Immature natural killer cell (primary cell): Measurements from ENCODE around the gene SCP2. TPM values are rescaled to one million over a fixed set of nuclear protein-coding genes. Genes with fewer than 3 reads are reported as not detected.

Experiments
- DNase-seq, 3 donors: peaks; one replicate each; pipeline ENCODE4 v3.0.0; 2022; ENCODE audit warnings: mixed read lengths in 1 of 3
- H3K27ac Mint-ChIP-seq, 6 donors: one replicate each; pipeline ENCODE4 v1.8.0; 2020; ENCODE audit warnings: mixed read lengths in 6 of 6, mild to moderate bottlenecking in 5 of 6, inconsistent platforms in 4 of 6, moderate library complexity in 3 of 6
- H3K27me3 Mint-ChIP-seq, 3 donors: one replicate each; pipeline ENCODE4 v1.8.0; 2020 to 2021; ENCODE audit warnings: low read depth in 3 of 3, mild to moderate bottlenecking in 3 of 3, mixed read lengths in 3 of 3, moderate library complexity in 3 of 3, inconsistent platforms in 1 of 3
- H3K36me3 Mint-ChIP-seq, 3 donors: one replicate each; pipeline ENCODE4 v1.8.0; 2020; ENCODE audit warnings: mixed read lengths in 3 of 3, inconsistent platforms in 2 of 3, mild to moderate bottlenecking in 2 of 3
- H3K4me1 Mint-ChIP-seq, 2 donors: one replicate each; pipeline ENCODE4 v1.8.0; 2020; ENCODE audit warnings: inconsistent platforms in 2 of 2, mild to moderate bottlenecking in 2 of 2, mixed read lengths in 2 of 2, moderate library complexity in 1 of 2
- H3K4me3 Mint-ChIP-seq, 5 donors: one replicate each; pipeline ENCODE4 v1.8.0; 2020; ENCODE audit warnings: mild to moderate bottlenecking in 5 of 5, mixed read lengths in 5 of 5, inconsistent platforms in 3 of 5, moderate library complexity in 3 of 5
- H3K9me3 Mint-ChIP-seq, 6 donors: one replicate each; pipeline ENCODE4 v1.8.0; 2020; ENCODE audit warnings: mild to moderate bottlenecking in 6 of 6, mixed read lengths in 6 of 6, inconsistent platforms in 4 of 6, moderate library complexity in 3 of 6
- polyA plus RNA-seq, 3 donors: library from polyadenylated mRNA; unstranded; fragments of 300-500 nt; fragmentation: Illumina TruSeq; gene quantifications; one replicate each; pipeline ENCODE4 v1.2.3, GENCODE V29; 2021

SCP2 gene
- polyA plus RNA-seq, 3 donors from 2014 or later, result 257 to 343 (median 261) TPM

DNA sequence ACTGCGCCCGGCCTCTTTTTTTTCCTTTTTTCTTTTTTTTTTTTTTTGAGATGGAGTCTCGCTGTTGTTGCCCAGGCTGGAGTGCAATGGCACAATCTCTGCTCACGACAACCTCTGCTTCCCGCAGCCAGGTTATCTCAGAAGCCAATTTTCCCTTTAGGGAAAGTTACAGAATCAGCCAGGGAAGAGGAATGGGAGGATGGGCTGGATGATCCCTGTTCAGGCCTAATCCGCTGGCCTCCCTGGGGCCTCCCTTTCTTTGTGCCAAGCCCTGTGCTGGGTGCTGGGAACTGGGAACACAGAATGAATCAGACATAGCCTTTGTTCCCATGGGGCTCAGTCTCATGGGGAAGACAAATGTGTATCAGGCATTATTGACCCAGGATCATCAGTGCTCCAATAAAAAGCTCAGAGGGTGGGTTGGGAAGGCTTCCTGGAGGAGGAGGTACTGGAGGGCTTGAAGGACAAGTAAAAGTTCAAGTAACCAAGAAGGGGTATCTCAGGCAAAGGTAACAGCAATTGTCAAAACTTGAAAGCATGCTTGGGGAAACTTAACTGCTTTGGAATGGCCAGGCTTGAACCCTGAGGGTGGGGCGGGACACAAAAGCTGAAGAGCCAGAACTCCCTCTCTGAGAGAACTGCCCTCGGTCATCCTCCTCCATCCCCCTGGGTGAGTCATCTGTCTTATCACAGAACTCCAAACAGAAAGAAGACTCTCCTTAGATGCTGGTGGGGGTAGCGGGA, 19.8 kb upstream of the SCP2 start:
- DNase-seq, result no peak
- Mint-ChIP-seq H3K4me3 (no peak overlapping the region), H3K4me1 (no peaks in the 10 kb centered on the region), H3K36me3 (peaks cover 0 to 5% (median 0%) of the 10 kb centered on the region in 3 donors), H3K9me3 (no peaks in the 10 kb centered on the region), H3K27me3 (peaks cover 0 to 2% (median 0%) of the 10 kb centered on the region in 3 donors), H3K27ac (no peak overlapping the region)

DNA sequence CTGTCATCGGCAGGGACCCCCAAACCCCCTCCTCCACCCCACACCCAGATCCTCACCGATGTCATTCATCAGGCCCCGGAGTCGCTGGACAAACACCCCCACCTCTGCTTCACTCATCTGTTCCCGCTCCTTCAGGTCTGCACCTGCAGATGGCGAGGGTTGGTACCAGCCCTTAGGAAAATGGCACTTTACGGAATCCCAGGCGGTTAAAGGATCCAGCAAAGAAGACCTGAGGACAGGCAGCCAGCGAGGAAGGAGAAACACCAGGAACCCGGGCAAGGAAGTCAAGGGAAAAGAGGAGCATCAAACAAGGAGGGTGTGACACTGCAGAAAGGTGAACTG, 19.3 kb upstream of the SCP2 start:
- DNase-seq, result no peak
- no peak overlapping the region for H3K27ac Mint-ChIP-seq
- peaks cover 0 to 5% (median 0%) of the 10 kb centered on the region in 3 donors for H3K36me3 Mint-ChIP-seq

DNA sequence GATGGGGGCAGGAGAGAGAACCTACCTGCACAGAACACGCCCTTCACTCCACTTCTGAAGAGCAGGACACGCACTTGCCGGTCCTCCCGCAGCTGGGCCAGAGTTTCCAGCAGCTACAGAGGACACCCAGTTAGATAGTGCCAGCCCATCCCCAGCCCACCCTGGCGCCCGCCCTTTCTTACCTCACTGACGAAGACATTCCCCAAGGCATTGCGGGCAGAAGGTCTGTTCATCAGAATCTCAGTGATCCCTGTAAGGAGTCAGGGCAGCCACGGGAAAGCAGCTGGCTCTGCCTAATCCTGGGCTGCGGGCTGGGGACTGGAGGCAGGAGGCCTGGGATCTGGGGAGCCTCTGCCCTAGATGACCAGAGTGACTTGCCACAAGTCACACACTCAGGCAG, 15.5 kb upstream of the SCP2 start:
- Mint-ChIP-seq H3K4me1 (no peaks in the 10 kb centered on the region), H3K27ac (no peak overlapping the region), H3K9me3 (no peaks in the 10 kb centered on the region), H3K4me3 (no peak overlapping the region), H3K27me3 (peaks cover 0 to 2% (median 2%) of the 10 kb centered on the region in 3 donors), H3K36me3 (peaks cover 0 to 5% (median 0%) of the 10 kb centered on the region in 3 donors)
- no peak for DNase-seq

More for the DNA sequence above, 19.3 kb upstream of the SCP2 start:
- Mint-ChIP-seq H3K4me3 (no peak overlapping the region), H3K4me1 (no peaks in the 10 kb centered on the region), H3K9me3 (no peaks in the 10 kb centered on the region), H3K27me3 (peaks cover 0 to 2% (median 2%) of the 10 kb centered on the region in 3 donors)

DNA sequence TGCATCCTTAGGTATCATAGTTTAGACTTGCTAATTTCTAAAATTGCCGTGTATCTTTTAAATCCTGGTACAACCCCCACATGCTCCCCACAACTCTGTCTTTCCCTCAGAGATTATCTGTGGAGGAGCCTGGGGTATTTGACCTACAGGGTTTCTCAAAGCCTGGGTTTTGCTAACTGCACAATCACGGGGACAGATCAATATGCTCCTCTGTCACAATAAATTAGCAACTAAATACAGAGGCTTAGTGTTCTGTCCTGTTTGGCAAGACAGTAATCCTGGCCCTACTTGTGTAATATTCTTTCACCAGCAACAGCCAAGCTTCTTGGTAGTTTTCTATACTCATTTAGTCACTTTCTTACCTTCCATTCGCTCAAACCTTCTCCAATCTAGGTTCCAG, 14.1 kb upstream of the SCP2 start:
- no peak overlapping the region for H3K27ac Mint-ChIP-seq
- DNase-seq, result no peak
- H3K27me3 Mint-ChIP-seq, result peaks cover 0 to 2% (median 2%) of the 10 kb centered on the region in 3 donors
- no peaks in the 10 kb centered on the region for H3K4me1 Mint-ChIP-seq
- peaks cover 0 to 5% (median 0%) of the 10 kb centered on the region in 3 donors for H3K36me3 Mint-ChIP-seq
- H3K9me3 Mint-ChIP-seq, result no peaks in the 10 kb centered on the region
- H3K4me3 Mint-ChIP-seq, result no peak overlapping the region

DNA sequence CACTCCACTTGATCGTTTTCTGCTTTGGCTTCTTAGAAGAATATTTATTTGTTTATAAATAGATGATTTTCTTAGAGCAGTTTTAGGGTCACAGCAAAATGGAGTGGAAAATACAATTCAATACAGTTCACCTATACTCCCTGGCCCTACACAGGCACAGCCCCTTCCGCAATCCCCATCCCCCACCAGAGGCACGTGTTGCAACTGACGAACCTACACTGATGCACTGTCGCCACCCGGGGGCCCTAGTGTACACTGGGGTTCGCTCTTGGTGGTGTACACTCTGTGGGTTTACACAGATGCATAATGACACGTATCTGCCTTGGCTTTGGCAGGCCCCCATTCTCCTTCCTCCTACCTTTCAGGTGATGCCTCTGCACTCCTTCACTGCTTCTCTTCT, 13.5 kb upstream of the SCP2 start:
- no peak overlapping the region for H3K27ac Mint-ChIP-seq
- H3K4me3 Mint-ChIP-seq, result no peak overlapping the region
- no peaks in the 10 kb centered on the region for H3K4me1 Mint-ChIP-seq
- peaks cover 0 to 2% (median 2%) of the 10 kb centered on the region in 3 donors for H3K27me3 Mint-ChIP-seq
- H3K9me3 Mint-ChIP-seq, result no peaks in the 10 kb centered on the region
- DNase-seq, result no peak
- H3K36me3 Mint-ChIP-seq, result peaks cover 0 to 5% (median 0%) of the 10 kb centered on the region in 3 donors

DNA sequence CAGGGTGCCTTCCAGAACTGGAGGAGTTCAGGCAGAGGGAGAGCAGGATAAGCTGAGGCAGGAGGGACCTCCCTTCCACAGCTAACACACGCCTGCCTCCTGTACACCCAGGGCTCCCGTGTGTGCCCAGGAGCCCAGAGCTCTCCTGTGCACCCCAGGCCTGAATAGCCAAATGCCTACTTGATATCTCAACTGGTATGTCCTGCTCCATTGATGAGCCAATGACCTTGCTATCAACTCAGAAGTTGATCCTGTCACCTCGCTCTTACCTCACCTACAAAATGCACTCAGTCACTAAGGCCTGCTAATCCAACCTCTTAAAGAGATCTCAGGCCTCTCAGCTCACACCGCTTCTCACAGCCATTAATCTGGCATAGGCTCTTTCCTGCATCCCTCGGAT, 12.6 kb upstream of the SCP2 start:
- H3K9me3 Mint-ChIP-seq, result no peaks in the 10 kb centered on the region
- H3K27me3 Mint-ChIP-seq, result peaks cover 0 to 2% (median 2%) of the 10 kb centered on the region in 3 donors
- peaks cover 0 to 5% (median 0%) of the 10 kb centered on the region in 3 donors for H3K36me3 Mint-ChIP-seq
- peaks cover 4 to 6% of the 10 kb centered on the region in 2 donors for H3K4me1 Mint-ChIP-seq
- no peak for DNase-seq
- no peak overlapping the region for H3K27ac Mint-ChIP-seq
- H3K4me3 Mint-ChIP-seq, result no peak overlapping the region

DNA sequence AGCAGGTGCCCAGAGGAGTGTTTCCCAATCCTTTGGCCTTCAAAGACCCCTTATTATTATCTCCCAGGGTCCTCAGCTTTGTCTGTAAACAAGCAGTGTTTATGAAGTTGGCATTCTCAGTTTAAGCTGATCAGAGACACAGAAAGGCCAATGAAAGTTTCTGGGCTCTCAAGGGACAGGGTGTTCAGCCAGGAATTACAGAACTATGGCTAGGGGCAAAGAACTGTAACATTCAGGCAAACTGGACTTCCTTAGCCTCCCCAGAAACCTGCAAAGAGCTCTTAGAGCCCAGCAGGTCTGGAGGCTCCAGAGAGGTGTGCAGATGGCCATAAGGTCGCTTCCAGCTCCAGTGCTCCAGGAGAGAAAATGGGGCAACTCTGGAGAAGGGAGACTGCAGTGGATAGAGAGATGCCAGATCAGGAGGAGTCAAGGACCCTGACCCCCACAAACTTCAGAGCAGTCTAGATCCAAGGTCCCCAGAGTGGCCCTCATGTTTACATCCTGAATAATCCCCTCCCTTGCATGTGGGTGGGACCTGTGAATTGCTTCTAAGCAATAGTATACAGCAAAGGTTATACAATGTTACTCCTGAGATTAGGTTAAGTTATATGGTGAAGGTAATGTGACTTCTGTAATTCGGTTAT, 11.7 kb upstream of the SCP2 start:
- Mint-ChIP-seq H3K27me3 (peaks cover 0 to 5% (median 2%) of the 10 kb centered on the region in 3 donors), H3K4me1 (peaks cover 13 to 15% of the 10 kb centered on the region in 2 donors), H3K9me3 (no peaks in the 10 kb centered on the region), H3K27ac (no peak overlapping the region), H3K4me3 (no peak overlapping the region), H3K36me3 (no peaks in the 10 kb centered on the region)
- no peak for DNase-seq

DNA sequence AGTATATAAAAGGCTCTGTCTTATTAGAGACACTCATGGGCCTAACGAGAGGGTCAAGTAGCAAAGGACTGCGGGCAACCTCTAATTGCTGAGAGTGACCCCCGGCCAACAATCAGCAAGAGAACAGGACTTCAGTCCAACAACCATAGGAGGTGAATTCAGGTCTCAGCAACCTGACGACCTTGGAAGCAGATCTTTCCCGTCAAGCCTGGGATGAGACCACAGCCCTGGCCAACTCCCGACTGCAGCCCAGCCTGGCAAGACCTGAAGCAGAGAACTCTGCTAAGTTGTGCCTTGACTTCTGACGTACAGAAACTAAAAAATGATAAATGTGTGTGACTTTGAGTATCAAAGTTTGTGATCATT, 11.2 kb upstream of the SCP2 start:
- Mint-ChIP-seq H3K4me1 (peaks cover 18 to 19% of the 10 kb centered on the region in 2 donors), H3K36me3 (no peaks in the 10 kb centered on the region), H3K4me3 (no peak overlapping the region), H3K9me3 (no peaks in the 10 kb centered on the region), H3K27ac (no peak overlapping the region), H3K27me3 (peaks cover 0 to 5% (median 2%) of the 10 kb centered on the region in 3 donors)
- DNase-seq, result no peak

DNA sequence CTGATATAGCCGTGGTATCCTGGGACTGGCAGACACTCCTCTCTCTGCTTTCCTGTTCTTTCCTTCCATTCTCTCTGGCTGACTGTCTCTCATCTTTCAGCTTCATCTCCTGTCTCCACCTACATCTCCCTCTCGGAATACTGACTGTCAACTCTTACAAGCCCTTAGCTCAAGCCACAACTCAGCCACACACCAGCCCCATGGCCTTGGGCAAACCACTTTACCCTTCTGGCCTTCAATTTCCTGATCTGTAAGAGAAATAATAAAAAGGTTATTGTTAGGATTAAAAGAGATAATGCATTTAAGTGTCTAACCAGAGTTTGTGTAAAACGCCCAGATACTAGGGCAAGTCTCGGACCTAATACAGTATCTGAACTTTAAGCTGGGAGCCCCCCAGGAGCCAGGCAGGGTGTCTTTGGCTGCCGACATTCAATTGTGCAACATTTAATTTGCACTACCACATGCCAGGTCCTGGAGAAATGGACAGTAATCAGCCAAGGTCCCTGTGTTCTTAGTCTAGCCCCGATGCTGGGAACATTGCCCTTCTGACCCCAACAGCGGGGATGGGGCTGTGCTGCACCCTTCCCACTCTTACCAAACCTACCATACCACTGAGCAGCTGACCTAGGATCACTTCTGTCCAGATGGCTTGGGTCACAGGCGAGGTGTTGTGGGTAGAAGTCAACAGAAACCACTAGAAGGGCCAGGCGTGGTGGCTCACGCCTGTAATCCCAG, 10.7 kb upstream of the SCP2 start:
- Mint-ChIP-seq H3K36me3 (no peaks in the 10 kb centered on the region), H3K4me3 (no peak overlapping the region), H3K27ac (no peak overlapping the region), H3K9me3 (no peaks in the 10 kb centered on the region), H3K27me3 (peaks cover 0 to 5% (median 2%) of the 10 kb centered on the region in 3 donors), H3K4me1 (peaks cover 19% of the 10 kb centered on the region in 2 donors)
- no peak for DNase-seq

DNA sequence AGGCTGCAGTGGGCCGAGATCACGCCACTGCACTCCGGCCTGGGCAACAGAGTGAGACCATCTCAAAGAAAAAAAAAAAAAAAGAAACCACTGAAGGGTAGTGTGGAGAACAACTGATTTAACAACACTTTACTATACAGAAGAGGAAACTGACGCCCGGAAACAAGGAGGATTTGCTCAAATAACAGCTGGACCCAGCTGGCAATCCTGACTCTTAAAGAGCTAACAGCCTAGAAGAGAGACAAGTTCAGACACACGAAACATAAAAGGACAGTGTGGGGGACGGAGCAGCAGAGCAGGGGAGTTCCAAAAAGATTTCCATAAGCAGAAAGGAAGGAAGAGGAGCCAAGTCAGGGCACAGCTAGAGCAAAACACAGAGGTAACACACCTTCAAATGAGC, 9.9 kb upstream of the SCP2 start:
- Mint-ChIP-seq H3K4me3 (no peak overlapping the region), H3K4me1 (peaks cover 24 to 25% of the 10 kb centered on the region in 2 donors), H3K27ac (peak overlapping the region in 1 of 6 donors; percentile 27), H3K27me3 (peaks cover 0 to 9% (median 4%) of the 10 kb centered on the region in 3 donors), H3K9me3 (no peaks in the 10 kb centered on the region), H3K36me3 (no peaks in the 10 kb centered on the region)
- DNase-seq, result no peak

DNA sequence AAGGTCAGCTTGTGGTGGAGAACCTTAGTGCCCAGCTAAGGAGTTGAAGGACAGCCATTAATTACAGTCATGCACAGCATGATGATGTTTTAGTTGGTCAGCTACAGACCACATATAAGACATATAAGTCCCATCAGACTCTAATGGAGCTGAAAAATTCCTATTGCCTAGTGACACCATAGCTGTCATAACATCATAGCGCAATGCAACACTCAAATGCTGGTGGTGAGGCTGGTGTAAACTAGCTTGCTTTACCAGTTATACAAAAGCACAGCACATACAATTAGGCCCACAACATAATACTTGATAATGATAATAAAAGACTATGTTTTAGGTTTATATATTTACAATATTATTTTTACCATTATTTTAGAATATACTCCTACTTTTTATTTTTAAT, 9.5 kb upstream of the SCP2 start:
- H3K4me3 Mint-ChIP-seq, result no peak overlapping the region

DNA sequence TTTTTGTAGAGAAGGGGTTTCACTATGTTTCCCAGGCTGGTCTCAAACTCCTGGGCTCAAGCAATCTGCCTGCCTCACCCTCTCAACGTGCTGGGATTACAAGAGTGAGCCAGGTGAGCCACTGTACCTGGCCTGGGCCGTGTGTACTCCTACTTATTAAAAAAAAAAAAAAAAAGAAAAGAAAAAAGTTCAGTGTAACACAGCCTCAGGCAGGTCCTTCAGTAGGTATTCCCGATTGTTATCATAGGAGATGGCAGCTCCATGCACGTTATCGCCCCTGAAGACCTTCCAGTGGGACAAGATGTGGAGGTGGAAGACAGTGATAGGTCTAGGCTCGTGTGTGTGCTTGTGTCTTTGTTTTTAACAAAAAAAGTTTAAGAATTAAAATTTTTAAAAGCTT, 8.9 kb upstream of the SCP2 start:
- no peak overlapping the region for H3K27ac Mint-ChIP-seq
- H3K4me1 Mint-ChIP-seq, result peaks cover 25 to 27% of the 10 kb centered on the region in 2 donors
- no peaks in the 10 kb centered on the region for H3K9me3 Mint-ChIP-seq
- no peak for DNase-seq
- H3K36me3 Mint-ChIP-seq, result no peaks in the 10 kb centered on the region
- H3K4me3 Mint-ChIP-seq, result no peak overlapping the region
- H3K27me3 Mint-ChIP-seq, result peaks cover 0 to 7% (median 6%) of the 10 kb centered on the region in 3 donors

More for the DNA sequence above, 9.5 kb upstream of the SCP2 start:
- H3K36me3 Mint-ChIP-seq, result no peaks in the 10 kb centered on the region
- H3K27me3 Mint-ChIP-seq, result peaks cover 0 to 8% (median 5%) of the 10 kb centered on the region in 3 donors
- no peak overlapping the region for H3K27ac Mint-ChIP-seq
- no peaks in the 10 kb centered on the region for H3K9me3 Mint-ChIP-seq
- peaks cover 25% of the 10 kb centered on the region in 2 donors for H3K4me1 Mint-ChIP-seq
- DNase-seq, result no peak

DNA sequence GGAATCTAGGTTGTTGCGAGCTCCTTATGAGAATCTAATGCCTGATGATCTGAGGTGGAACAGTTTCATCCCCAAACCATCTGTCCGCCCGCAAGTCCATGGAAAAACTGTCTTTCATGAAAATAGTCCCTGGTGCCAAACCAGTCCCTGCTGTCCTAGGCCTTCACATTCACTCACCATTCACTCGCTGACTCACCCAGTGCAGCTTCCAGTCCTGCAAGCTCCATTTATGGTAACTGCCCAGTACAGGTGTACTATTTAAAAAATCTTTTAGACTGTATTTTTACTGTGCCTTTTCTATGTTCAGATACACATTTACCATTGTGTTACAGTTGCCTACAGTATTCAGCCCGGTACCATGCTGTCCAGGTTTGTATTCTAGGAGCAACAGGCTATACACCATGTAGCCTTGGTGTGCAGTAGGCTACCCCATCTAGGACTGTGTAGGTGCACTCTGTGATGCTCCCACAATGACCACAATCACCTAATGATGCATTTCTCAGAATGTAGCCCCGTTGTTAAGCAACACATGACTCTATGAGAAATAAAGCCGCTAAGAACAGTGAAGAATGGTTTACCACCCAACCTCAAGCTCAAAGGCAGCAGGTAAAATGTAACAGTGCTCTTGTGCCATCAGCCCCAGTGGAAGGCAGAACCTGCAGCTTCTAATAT, 7.9 kb upstream of the SCP2 start:
- peak in 1 of 3 donors; percentile 15 for DNase-seq
- H3K9me3 Mint-ChIP-seq, result no peaks in the 10 kb centered on the region
- peaks cover 25 to 27% of the 10 kb centered on the region in 2 donors for H3K4me1 Mint-ChIP-seq
- H3K36me3 Mint-ChIP-seq, result no peaks in the 10 kb centered on the region
- peaks cover 0 to 7% (median 6%) of the 10 kb centered on the region in 3 donors for H3K27me3 Mint-ChIP-seq
- peak overlapping the region in 3 of 5 donors; percentile 2 to 87 (median 2) for H3K4me3 Mint-ChIP-seq
- peak overlapping the region in 5 of 6 donors; percentile 13 to 84 (median 58) for H3K27ac Mint-ChIP-seq
